Epidermal melanocyte (primary cell): ENCODE data around the gene APOC4.

Experiments
- DNase-seq: peaks from one replicate; pipeline ENCODE4 v3.0.0; 2011; ENCODE audit warnings: low spot score; ENCODE audit not compliant: insufficient read length

Gene APOC4

GRCh38 chr19:44992336-44993163, 50.5 kb downstream of the APOC4 start:
- DNase-seq = no peak

DNA sequence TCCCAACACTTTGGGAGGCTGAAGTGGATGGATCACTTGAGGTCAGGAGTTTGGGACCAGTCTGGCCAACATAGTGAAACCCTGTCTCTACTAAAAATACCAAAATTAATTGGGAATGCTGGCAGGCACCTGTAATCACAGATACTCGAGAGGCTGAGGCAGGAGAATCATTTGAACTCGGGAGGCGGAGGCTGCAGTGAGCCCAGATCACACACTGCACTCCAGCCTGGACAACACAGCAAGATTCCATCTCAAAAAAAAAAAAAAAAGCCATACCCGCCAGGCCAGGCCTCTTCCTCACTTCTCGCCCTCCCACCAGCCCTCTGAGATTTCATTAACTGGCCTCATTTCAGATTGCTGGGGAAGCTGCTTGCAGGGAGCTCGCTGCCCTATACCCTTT, 51.5 kb downstream of the APOC4 start:
- DNase-seq = no peak

DNA sequence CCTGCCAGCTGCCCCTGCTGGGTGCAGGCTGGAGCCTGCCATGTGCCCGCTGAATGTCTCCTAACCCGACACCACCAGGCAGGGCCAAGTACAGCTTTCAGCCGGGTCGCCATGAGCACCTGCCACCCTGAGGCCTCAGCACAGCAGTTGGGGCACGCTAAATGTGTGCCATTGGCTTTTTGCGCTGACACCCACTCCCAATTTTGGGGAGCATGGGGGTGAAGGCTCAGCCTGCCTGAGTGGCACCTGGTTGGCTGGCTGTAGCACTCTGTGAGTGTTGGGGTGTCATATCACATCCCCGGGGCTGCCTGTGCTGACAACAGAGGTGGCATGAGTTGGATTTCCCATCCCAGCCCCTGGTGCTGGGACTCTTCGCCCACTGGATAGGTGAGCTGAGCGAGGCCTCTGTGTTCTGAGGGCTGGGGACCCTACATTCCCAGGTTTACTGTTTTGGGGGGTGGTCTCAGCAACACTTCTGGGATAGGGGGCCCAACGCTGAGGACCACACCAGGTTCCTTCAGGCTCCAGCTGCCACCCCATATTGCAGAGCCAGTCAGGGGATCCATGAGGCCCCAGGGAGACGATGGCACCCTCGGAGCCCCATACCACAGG, 52.0 kb downstream of the APOC4 start:
- no peak for DNase-seq
